NK-92 (cell line): ENCODE results near the gene CCDC8.
"Not testable (repeated sequence)": the region's sequence is repeated elsewhere in the genome, so short reads cannot be mapped to it uniquely, and the experiment has no call there.

Source experiments
- DNase-seq: peaks from one replicate; lab custom pipeline; 2025; ENCODE audit not compliant: unreplicated experiment; lab: John Stamatoyannopoulos, UW

The CCDC8 gene

DNA sequence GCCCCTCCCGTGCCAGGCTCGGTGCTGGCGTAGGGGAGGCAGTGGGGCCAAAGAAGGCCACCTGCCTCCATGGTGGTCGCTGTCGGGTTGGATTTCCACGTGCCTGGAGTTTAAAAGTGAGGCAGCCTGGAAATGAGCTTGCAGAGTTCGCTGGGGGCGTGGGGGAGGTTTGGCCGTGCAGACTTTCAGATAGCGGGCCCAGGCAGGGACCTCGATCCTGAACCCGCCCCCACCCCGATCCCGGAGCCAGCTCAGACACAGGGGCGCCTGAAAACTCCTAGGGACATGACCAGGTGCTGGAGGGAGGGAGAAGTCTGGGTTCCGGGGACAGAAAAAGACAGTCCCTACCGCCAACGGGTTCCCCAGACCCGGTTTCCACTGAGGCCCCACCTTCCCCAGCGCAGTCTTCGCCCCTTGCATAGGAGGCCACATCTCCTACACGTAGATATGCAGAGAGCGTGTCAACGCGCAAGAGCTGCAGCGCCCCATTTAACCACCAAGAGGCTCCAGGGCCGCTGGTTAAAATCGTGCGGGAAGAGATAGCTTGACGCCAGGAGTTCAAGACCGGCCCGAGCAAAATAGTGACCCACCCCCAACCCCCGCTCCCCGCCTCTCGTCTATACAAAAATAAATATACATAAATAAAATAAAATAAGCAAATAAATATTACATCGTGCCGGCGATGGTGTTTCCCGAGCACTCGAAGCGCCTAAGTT is 8.5 kb downstream of the CCDC8 start:
- no peak for DNase-seq

DNA sequence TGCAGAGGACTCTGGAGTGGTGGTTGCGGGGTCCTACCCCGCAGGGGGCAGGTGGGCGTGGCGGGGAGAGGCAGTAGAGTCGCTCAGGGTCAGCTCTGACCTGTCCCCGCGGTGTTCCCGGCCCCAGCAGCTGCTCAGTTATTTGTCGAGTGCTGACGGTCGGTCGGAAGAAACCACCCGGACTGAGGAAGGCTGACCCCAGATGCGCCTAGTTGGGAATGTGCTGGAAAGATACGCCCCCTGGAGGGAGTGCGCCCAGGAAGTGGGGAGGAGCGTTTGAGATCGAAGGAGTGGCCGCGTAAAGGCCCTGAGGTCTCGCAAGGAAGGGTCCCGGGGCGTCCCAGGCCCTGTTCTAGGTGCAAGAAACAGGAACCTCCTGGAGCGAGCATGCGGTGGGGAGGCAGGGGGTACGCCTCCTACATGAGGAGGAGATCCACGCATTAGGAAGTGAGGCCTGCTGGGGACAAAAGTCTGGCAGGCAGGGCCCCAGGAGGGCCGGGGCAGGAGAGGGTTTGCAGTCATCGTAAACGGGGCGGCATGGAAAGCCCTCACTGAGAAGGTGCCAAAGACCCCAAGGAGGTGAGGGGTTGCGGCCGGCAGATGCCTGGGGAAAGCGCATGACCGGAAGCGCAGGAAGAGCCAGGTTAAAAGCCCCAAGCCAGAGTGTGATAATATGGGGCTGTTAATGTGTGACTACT is 9.2 kb downstream of the CCDC8 start:
- DNase-seq, result no peak

DNA sequence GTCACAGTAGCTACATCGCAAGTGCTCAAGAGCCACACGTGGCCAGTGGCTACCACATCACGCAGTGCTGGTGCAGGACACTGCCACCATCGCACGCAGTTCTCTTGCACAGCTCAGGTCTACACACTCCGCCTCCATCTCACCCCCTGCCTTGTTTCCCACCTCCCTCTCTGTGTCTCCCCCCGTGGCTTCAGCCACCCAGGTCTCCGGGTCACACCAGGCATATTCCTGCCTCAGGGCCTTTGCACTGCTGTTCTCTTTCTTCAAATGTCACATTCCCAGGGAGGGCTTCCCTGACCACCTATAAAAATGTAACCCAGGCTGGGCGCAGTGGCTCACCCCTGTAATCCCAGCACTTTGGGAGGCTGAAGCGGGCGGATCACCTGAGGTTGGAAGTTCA is 10.6 kb downstream of the CCDC8 start:
- no peak for DNase-seq

DNA sequence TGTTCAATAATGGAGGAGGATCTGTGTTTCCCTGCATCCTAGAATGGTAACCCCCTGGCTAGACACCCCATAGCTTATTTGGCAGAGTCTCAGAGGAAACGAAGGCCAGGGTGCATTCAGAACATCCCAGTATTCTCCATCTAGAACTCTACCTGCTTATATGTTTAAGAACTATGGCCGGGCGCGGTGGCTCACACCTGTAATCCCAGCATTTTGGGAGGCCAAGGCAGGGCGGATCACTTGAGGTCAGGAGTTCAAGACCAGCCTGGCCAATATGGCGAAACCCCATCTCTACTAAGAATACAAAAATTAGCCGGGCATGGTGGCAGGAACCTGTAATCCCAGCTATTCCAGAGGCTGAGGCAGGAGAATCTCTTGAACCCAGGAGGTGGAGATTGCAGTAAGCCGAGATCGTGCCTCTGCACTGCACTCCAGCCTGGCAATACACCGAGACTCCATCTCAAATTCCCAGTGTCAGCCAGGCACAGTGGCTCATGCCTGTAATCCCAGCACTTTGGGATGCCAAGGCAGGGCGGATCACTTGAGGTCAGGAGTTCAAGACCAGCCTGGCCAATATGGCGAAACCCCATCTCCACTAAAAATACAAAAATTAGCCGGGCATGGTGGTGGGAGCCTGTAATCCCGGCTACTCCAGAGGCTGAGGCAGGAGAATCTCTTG is 15.4 kb downstream of the CCDC8 start:
- not testable (repeated sequence) for DNase-seq

DNA sequence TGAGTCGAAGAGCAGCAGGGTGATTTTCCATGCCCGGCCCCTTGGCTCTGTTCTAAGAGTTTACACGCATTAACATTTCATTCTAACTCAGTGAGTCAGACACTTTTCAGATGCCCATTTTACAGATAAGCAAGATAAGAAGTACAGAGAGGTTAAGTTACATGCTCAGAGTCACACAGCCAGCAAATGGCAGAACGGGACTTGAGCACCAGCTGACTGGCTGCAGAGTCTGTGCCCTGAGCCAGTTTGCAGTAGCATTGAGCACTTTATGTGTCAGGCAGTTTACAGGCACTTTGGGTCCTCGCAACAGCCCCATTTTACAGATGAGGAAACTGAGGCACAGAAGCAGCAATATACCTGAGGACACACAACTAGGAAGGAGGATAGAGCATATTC is 19.0 kb downstream of the CCDC8 start:
- DNase-seq, result no peak

DNA sequence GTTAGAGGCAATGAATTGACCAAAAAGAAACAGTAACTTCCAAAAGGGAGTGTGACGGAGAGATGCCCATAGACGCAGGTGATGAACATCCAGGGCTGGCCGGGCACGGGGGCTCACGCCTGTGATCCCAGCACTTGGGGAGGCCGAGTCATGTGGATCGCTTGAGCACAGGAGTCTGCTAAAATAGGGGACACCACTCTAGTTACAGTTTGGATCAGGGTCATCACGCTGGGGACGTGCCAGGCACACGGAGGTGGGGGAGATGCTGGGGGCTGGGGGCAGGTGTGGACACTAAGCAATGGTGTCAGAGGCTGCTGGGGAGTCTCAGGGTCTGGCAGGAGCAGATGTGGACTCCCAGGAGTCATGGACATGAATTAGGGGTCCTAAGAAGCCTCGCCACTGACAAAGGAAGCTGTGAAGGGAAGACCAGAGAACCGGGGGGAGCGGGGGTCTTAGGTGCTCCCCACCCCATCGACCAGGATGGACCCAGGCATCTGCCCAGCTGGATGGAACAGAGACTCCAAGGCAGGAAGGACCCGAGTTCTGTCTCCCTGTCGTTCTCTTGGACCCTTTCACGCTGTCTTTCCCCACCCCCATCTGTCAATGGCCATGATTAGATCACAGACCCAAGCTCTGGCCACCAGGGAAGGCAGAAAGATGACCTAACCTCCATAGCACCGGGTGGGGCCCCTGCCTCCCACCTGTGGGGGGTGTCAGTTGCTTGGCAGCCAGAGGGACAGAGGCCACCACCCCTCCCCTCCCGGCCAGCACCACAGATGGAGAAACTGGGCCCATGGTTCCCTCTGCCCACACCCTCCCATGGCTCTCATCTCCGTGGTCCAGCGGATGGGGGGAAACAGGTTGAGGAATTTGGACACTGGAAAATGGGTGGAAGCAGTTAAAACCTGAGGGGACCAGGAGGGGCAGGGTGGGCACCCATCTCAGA is 19.6 kb downstream of the CCDC8 start:
- no peak for DNase-seq

DNA sequence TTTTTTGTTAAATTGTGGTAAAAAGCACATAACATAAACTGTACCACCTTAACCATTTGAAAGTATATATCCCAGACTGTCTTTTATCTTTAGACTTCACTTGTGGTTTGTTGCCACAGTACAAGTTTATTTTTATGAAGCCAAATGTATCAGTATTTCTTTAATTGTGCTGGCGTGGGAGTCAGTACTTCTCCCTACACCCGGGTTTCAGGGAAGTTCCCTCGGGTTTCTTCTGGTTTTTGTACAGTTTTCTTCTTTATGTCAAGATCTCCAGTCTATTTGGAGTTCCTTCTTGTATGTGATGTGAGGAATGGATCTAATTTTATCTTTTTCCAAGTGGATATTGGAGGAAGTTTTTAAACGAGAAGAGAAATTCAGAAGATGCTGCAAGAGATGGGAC is 20.5 kb downstream of the CCDC8 start:
- DNase-seq, result no peak

DNA sequence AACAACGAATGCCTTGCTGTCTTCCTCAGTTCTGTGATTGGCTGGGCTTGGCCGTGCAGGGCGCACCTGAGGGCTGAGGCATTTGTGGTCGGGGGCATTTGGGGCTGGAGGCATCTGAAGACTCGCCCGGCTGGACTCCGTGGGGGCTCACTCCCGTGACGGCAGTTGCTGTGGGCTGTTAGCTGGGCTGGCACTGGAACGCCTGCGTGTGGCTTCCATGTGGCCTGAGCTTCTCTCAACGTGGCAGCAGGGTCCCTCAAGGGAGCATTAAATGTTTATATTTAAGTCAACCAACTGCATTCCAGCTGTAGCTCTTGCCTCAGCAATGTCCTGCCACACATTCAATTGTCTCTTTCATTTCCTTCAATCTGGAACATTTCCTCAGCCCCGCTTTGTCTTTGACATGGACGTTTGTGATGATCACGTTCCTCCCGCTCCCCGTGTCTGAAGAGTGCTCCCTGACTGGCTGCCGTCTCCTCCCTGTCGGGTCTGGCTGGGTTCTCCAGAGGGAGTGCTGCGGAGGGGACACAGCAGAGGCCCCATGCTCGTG is 21.0 kb downstream of the CCDC8 start:
- no peak for DNase-seq

DNA sequence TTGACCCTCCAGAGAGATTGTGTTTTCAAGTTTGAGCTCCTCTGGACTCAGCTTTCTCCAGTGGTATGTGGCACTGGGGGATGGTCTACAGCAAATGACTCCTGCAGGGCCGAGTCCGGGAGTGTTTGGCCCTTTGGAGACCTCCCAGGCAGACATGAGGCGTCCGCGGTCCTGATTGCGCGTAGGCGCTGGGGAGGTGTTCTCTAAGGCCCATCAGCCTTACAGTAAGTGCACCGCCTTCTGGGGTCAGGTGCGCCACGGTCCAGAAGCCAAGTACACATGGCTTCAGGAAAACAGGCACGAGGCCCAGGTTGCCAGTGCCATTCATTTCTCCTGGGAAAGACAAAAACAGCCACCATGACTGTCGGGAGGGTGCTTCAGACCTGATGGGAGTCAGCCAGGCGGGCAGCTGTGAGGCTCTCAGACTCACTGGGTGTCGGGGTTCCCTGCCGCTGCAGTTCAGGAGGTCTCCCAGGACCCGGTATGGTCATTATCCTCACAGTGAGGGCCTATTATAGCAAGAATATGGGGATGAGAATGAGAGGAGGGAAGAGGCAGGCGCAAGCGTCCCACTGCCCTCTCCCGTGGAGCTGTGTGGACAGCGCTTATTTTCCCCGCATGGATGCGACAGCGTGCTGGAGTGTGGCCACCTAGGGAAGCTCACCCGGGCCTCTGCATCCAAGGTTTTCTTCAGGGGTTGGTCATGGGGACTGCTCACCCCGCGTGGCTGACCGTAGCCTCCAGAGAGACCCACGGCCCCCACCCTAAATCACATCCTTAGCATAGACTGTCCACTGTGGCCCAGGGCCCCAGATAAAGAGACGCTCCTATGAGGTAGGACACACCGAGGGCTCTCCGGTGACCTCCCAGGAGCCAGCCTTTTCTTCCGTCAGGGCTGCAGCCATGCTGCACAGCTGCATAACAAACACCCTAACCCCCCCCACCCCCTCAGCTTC is 21.8 kb downstream of the CCDC8 start:
- no peak for DNase-seq

DNA sequence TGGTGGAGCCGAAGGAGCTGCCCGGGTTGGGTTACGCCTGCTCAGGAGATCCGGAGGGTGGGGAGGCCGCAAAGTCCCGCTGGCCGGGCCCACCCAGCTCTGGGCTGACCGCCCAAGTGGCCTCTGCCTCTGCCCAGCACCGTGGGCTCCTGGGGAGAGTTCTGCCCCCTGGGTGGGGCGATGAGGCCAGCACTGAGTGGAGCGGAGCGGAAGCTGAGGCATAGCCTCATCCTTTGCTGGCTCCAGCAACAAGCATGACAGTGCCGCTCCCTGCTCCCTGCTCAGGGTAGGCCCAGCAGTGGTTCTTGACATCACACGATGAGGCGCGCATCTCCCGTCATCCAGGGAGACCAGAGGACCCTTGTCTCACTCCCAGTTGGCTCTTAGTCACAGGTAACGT is 22.5 kb downstream of the CCDC8 start:
- DNase-seq, result no peak

DNA sequence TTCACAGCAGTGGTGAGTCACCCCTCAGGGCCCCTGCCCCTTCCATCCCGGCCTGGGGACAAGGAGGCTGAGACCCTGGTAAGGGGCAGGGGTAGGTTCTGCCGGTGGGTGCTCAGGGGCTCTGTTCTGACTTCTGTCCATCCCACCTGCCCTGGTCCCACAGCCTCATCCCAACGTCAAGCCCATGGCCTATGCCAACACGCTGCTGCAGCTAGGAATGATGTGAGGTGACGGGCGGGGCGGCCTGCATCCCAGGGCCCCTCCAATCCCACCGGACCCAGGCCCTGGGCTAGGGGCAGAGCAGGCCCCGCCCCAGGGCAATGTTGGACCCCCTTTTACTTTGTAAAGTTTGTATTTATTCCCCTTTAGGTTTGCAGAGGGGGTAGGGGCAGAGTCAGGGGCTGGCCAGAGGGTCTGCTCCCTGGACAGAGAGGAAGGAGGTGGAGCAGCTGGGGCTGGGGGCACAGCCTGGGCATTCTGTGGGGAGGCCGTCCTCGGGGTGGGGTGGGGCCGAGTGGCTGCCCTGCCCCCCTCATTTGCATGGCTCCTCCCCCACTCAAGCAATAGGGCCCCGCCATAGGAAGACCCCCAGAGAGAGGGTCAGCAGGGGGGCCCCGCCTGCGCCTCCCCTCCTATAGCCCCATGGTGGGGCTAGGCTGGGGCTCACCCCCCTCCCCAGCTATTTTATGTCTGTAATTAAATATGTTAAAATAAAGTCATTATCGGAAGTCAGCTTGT is 23.1 kb downstream of the CCDC8 start:
- DNase-seq, result no peak

DNA sequence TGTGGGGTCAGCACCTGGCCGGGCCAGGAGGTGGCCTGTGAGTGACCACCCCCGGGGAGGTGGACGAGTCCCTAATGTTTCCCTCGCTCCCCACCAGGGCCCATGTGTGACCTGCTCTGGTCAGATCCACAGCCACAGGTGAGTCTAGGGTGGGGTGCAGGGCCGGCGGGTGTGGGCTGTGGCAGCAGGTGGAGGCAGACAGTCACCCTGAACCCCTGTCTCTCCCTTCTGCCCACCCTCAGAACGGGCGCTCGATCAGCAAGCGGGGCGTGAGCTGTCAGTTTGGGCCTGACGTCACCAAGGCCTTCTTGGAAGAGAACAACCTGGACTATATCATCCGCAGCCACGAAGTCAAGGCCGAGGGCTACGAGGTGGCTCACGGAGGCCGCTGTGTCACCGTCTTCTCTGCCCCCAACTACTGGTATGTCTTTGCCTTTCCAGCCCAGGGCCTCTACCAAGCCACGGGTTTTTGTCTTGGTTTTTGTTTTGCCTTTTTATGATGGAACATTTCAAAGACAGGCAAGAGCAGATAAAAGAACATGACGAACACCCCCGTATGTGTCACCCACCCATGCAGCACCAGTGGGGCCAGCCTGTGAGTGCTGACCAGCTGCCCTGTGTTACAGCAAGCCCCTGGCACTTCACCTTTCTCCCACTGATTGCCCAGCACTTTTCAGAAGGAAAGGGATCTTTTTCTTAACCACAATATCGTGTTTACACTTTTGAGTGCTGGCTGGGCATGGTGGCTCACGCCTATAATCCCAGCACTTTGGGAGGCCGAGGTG is 24.9 kb downstream of the CCDC8 start:
- no peak for DNase-seq

DNA sequence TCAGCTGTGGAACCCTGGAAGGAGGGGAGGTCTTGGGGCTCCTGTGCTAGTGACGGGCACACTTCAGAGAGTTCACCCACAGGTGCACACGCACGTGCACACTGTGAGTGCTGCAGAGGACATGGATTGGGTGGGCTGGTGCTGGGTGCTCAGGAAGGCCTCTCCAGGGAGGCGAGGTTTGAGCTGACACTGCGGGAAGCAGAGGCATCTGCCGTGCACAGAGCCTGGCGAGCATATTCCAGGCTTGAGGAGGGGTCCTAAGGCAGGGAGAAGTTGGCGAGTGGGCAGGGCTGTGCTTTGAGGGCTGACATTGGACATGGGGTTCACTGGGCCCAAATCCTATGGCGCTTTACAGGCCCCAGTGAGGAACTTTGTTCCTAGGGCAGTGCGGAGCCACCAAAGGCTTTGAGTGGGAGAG is 25.6 kb downstream of the CCDC8 start:
- DNase-seq, result no peak

DNA sequence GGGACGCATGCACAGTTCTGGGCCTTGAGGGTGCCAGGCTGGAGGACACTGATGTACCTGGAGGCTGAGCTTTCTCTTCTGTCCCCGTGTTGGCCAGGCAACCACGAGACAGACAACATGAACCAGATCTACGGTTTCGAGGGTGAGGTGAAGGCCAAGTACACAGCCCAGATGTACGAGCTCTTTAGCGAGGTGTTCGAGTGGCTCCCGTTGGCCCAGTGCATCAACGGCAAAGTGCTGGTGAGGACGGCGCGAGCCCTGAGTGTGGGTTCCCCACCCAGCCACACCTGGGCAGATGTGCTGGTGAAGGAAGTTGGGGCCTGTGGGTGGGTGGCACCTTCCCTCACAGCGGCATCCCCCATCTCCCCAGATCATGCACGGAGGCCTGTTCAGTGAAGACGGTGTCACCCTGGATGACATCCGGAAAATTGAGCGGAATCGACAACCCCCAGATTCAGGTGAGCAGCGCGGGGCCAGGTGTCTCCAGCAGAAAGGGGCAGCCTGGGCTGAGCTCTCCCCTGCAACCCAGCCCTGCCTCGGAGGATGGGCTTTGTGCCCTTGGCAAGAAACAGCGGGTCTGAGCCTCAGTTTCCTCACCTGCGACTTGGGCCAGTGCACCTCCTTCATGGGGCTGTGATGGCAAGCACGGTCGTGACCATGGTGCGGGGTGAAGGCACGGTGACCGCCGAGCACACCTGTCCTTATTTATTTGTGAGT is 26.2 kb downstream of the CCDC8 start:
- DNase-seq, result no peak

DNA sequence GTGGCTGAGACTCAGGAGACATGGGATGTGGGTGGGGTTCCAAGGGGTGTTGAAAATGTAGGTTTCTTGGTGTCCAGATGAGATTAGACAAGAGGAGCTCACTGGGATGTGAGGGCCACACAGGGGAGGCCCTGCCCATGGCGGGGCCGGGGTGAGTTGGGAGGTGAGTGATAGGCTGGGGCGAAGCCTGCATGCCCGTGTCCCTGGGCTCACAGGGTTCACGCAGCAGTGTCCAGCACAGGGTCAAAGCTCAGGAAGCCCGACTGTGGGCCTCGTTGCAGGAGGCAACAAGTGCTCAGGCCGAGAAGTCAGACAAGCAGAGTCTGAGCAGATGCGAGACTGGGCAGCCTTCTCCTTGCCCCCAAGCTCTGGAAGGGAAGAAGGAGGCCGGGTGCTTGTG is 27.2 kb downstream of the CCDC8 start:
- DNase-seq, result no peak

DNA sequence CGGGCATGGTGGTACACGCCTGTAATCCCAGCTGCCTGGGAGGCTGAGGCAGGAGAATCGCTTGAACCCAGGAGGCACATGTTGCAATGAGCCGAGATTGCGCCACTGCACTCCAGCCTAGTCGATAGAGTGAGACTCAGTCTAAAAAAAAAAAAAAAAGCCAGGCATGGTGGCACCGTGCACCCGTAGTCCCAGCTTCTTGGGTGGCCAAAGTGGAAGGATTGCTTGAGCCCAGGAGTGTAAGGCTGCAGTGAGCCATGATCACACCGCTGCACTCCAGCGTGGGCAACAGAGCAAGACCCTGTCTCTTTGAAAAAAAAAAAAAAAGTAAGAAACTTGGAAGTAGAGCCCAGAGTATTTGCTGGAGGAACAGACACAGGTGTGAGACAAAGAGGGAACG is 27.7 kb downstream of the CCDC8 start:
- no peak for DNase-seq

DNA sequence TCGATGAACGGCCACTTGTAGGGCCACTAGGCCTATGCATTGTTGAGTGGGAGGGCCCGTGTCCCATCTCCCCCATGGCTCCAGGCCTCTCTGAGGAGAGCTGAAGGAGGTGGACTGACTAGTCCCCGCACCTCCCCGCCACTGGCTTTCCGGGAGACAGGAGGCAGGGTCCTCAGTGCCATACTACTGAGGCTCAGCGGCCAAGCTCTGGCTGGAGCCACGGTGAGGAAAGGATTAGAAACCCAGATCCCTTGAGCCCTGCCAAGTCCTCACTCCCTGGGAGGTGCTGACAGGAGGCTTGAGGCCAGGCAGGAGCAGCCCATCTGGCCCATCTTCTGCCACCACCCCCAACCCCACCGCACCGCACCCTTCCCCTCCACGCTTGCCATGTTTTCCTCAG is 29.0 kb downstream of the CCDC8 start:
- no peak for DNase-seq

DNA sequence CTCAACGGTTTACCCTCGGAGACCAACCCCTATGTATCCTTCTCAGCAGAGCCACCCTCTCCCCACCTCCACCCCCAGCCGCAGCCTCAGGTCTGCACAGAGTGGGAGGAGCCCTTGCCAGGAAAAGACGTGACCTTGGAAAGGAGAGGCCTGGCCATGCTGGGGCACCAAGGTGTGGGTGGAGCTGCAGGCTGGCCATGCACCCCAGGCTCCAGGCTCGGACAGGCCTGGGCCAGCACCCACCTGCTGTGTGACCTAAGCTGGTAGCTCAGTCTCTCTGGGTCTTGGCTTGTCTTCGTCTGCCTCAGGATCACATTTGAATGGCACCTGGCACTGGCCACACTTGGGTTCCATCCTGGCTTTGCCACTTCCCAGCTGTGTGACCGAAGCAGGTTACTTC is 29.5 kb downstream of the CCDC8 start:
- no peak for DNase-seq
